ENCODE results near the gene CSE1L.

The CSE1L gene

GRCh38 chr20:49046087-49046900 is at the start of gene CSE1L:
CSE1L (plus strand) TSS chr20:49046312; CDS start chr20:49058464, 12,152 bp downstream.
- Histone ChIP-seq H3K27me3 (replicated peaks; ENCODE audit: control insufficient read depth, insufficient read depth, low read length) (no peaks in the 10 kb centered on the region), H3K36me3 (ENCODE audit: control insufficient read depth, insufficient read depth, low read length) (no peaks in the 10 kb centered on the region), H3K4me3 (replicated peaks; ENCODE audit: low read depth, low read length) (peak within 1 kb of the TSS; percentile 100)
- DNase-seq (ENCODE audit: extremely low read depth, insufficient read length): peak; percentile 96
- no peak for TF ChIP-seq CTCF (IDR thresholded peaks at IDR 0.05; ENCODE audit: insufficient read depth, low read length, poor library complexity, severe bottlenecking)

GRCh38 chr20:48999890-49000870 is 45.9 kb upstream of the CSE1L start:
- no peak for TF ChIP-seq CTCF (IDR thresholded peaks at IDR 0.05; ENCODE audit: insufficient read depth, low read length, poor library complexity, severe bottlenecking)
- Histone ChIP-seq H3K36me3 (ENCODE audit: control insufficient read depth, insufficient read depth, low read length) (peaks cover 6% of the 10 kb centered on the region), H3K4me3 (replicated peaks; ENCODE audit: low read depth, low read length) (no peak overlapping the region), H3K27me3 (replicated peaks; ENCODE audit: control insufficient read depth, insufficient read depth, low read length) (no peaks in the 10 kb centered on the region)
- DNase-seq (ENCODE audit: extremely low read depth, insufficient read length): no peak

GRCh38 chr20:49001741-49002140 is 44.4 kb upstream of the CSE1L start:
- no peaks in the 10 kb centered on the region for H3K27me3 ChIP-seq (replicated peaks; ENCODE audit: control insufficient read depth, insufficient read depth, low read length)
- H3K36me3 ChIP-seq (ENCODE audit: control insufficient read depth, insufficient read depth, low read length): peaks cover 11% of the 10 kb centered on the region
- no peak for DNase-seq (ENCODE audit: extremely low read depth, insufficient read length)
- TF ChIP-seq CTCF (IDR thresholded peaks at IDR 0.05; ENCODE audit: insufficient read depth, low read length, poor library complexity, severe bottlenecking): no peak
- no peak overlapping the region for H3K4me3 ChIP-seq (replicated peaks; ENCODE audit: low read depth, low read length)

GRCh38 chr20:49006446-49006980 is 39.6 kb upstream of the CSE1L start:
- Histone ChIP-seq H3K36me3 (ENCODE audit: control insufficient read depth, insufficient read depth, low read length) (peaks cover 13% of the 10 kb centered on the region), H3K4me3 (replicated peaks; ENCODE audit: low read depth, low read length) (no peak overlapping the region), H3K27me3 (replicated peaks; ENCODE audit: control insufficient read depth, insufficient read depth, low read length) (no peaks in the 10 kb centered on the region)
- no peak for TF ChIP-seq CTCF (IDR thresholded peaks at IDR 0.05; ENCODE audit: insufficient read depth, low read length, poor library complexity, severe bottlenecking)
- DNase-seq (ENCODE audit: extremely low read depth, insufficient read length): no peak

GRCh38 chr20:49009899-49010631 is 36.0 kb upstream of the CSE1L start:
- Histone ChIP-seq H3K27me3 (replicated peaks; ENCODE audit: control insufficient read depth, insufficient read depth, low read length) (no peaks in the 10 kb centered on the region), H3K4me3 (replicated peaks; ENCODE audit: low read depth, low read length) (no peak overlapping the region), H3K36me3 (ENCODE audit: control insufficient read depth, insufficient read depth, low read length) (peaks cover 20% of the 10 kb centered on the region)
- TF ChIP-seq CTCF (IDR thresholded peaks at IDR 0.05; ENCODE audit: insufficient read depth, low read length, poor library complexity, severe bottlenecking): no peak
- no peak for DNase-seq (ENCODE audit: extremely low read depth, insufficient read length)

Measured in GM06990 (cell line).